AG04449 (cell line): ENCODE data around the gene DLX4.

Experiments used
- CTCF ChIA-PET: fragments of 350-600 bp; formaldehyde crosslinking; extraction: SDS; loops from one replicate; lab custom pipeline; 2021; ENCODE audit warnings: antibody characterized with exemption; lab: Yijun Ruan, JAX
- POLR2A ChIA-PET: fragments of 400-600, 350-600 bp; formaldehyde crosslinking; extraction: SDS; loops from one replicate; lab custom pipeline; 2020; ENCODE audit warnings: antibody characterized with exemption, inconsistent platforms; lab: Yijun Ruan, JAX
- DNase-seq: peaks from one replicate; pipeline ENCODE4 v3.0.0-alpha.2; 2010; ENCODE audit warnings: low read depth, low spot score
- H3K4me3 ChIP-seq: 2 replicates; pipeline ENCODE4 v1.5.1; 2011; ENCODE audit warnings: low read depth, mild to moderate bottlenecking, control low read depth, low read length
- CTCF ChIP-seq: IDR thresholded peaks from one replicate; pipeline ENCODE4 v1.5.1; 2011; ENCODE audit warnings: mild to moderate bottlenecking, moderate library complexity, low read length, control low read depth, inconsistent platforms; ENCODE audit not compliant: insufficient read depth; ENCODE audit errors: missing control alignments

The DLX4 gene

DNA sequence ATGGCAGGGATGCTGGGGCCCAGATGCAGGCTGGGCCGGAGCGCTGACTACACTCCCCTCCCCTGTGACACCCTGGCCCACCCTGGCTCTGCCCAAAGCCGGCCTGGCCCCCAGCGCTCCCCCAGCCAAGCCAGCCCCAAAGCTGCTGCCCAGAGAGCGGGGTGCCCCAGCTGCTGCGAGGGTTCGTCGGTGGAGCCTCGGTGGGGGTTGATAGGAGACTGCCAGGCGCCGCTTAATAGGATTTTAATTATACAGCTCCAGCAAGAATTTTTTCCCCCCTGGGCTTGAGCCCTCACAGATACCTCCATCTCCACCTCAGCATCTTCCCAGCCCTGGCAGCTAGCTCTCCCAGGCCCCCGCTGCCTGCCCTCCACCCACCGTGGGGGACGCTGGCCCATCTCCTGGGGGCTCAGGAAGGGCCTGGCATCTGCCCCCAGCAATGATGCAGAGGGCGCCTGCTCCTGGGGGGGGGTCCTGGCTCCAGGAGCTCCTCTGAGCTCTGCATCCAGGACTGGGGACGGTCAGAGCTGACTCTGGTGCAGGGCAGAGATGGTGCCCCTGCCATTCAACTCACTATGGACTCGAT lies 36.8 kb upstream of the DLX4 start:
- no peak for TF ChIP-seq CTCF
- DNase-seq = no peak
- POLR2A ChIA-PET = no interaction called here
- CTCF ChIA-PET = no interaction called here
- no peak overlapping the region for H3K4me3 ChIP-seq

DNA sequence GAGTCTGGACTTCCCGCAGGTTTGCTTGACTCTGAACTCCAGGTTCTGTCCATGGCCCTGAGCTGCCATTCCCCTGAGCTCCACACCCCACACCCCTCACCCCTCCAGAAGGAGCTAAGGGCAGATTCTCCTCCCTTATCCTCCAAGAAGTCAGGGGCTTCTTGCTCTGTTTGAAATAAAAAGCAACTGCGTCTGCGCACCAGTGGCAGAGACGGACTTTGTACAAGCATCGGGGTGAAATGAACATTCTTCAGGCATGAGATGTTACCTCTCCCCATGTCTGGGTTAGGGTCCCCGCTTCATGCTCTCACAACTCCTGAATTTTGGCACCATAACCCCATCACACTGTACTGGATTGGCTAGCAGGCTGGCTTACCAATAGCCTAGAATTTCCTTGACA lies 36.1 kb upstream of the DLX4 start:
- H3K4me3 ChIP-seq = no peak overlapping the region
- no peak for DNase-seq
- TF ChIP-seq CTCF = no peak
- ChIA-PET POLR2A (interaction anchor here (0.6 kb wide), 1 partner anchor 13 kb away, joined by 3 read pairs; no protein-coding TSS in a partner anchor), CTCF (interaction anchor here (2.5 kb wide), 1 partner anchor 20 kb away, joined by 18 read pairs; no protein-coding TSS in a partner anchor)

DNA sequence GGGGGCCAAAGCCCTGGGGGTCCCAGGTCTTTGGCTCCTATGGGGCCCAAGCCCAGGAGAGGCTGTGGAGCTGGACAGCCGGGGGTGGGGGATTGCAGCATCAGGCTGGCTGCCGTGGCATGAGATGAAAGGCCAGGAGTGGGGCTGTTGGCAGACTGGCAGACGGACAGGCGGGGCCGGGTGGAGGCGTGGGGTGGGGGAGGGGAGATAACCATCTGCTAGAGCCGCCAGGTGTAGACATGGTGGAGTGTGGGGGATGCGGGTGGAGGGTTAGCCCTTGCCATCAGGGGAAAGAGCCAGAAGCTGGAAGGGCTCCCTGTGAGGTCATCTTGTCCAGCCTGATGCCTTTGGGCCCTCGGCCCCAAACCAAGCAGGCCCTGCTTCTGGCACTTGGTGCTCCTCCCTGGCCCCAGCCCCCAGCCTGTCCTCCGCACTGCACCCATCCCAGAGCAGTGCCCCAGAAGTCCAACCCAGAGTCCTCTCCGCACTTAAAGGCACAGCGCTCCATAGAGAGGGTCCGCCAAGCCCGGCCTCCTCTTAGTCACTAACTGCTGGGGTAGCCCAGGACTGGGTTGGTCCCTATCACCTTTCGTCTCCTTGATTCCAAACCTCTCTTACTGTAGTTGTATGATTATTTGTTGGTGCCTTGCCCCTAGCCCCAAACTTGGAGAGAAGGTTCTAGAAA lies 33.3 kb upstream of the DLX4 start:
- CTCF ChIA-PET = interaction anchor here (2.5 to 8.8 kb wide), 2 partner anchors 16 to 17 kb away, joined by 18 to 82 read pairs; no protein-coding TSS in a partner anchor

DNA sequence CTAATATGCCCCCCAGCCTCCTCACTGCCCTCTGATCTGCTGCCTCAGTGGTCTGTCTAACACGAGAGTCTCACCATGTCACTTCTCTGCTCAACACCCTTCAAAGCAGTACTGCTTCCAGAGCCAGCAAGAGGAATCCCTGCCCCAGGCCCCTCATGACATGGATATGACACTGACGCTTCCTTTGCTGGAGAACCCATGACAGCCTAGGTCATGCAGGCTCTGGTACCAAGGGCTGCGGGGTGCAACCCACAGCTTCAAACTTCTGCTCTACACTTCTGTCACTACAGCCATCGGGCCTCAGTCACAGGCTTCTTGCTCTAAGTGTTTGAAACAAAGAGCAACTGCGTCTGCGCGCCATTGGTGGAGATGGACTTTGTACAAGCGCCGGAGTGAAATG lies 32.6 kb upstream of the DLX4 start:
- DNase-seq = no peak
- H3K4me3 ChIP-seq = no peak overlapping the region
- ChIA-PET CTCF (interaction anchor here (8.8 kb wide), 1 partner anchor 15 kb away, joined by 82 read pairs; no protein-coding TSS in a partner anchor), POLR2A (no interaction called here)
- TF ChIP-seq CTCF = no peak

More for the DNA sequence above, 33.3 kb upstream of the DLX4 start:
- H3K4me3 ChIP-seq = no peak overlapping the region
- POLR2A ChIA-PET = no interaction called here
- DNase-seq = no peak
- TF ChIP-seq CTCF = no peak

DNA sequence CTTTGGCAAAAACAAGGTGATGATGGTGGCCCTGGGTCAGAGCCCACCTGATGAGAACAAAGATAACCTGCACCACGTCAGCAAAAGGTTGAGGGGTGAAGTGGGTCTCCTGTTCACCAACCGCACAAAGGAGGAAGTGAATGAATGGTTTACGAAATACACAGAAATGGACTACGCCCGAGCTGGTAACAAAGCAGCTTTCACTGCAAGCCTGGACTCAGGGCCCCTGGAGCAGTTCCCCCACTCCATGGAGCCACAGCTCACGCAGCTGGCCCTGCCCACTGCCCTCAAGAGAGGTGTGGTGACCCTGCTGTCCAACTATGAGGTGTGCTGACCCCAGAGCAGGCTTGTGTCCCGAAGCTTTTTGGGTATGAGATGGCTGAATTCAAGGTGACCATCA lies 29.7 kb upstream of the DLX4 start:
- no peak for TF ChIP-seq CTCF
- CTCF ChIA-PET = interaction anchor here (5.5 to 8.8 kb wide), 2 partner anchors 12 to 58 kb away, joined by 42 to 82 read pairs; no protein-coding TSS in a partner anchor

DNA sequence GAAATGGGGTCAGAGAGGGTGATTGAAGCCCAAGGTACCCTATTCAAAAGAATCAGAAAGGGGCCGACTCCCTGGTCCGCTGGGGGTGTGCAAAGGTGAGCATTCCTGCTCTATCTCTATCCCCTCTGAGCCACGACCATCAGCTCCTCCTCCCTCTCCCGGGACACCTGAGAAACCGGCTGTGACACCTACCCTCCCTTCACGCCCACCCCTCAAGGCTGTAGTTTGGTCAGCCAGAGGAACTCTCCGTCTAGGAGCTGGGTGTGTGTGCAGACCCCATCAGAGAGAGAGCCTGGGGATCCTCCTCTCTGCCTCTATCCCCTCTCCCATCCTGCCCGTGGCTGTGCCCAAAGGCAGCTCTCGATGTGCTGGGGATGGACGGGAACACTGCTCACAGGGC lies 27.6 kb upstream of the DLX4 start:
- no peak overlapping the region for H3K4me3 ChIP-seq
- ChIA-PET POLR2A (no interaction called here), CTCF (interaction anchor here (1.5 to 8.8 kb wide), 3 partner anchors 10 to 56 kb away, joined by 4 to 82 read pairs (median 42); no protein-coding TSS in a partner anchor)
- TF ChIP-seq CTCF = no peak
- DNase-seq = no peak

More for the DNA sequence above, 29.7 kb upstream of the DLX4 start:
- H3K4me3 ChIP-seq = no peak overlapping the region
- DNase-seq = no peak
- POLR2A ChIA-PET = interaction anchor here (0.6 kb wide), 1 partner anchor 262 kb away, joined by 4 read pairs; no protein-coding TSS in a partner anchor
